Subcutaneous adipose tissue (tissue), 4 donors: ENCODE measurements around the gene LRRC4. TPM values are rescaled to one million over a fixed set of nuclear protein-coding genes. Genes with fewer than 3 reads are reported as not detected.

Experiments
- CTCF ChIP-seq: fragments of 450-650 bp; IDR thresholded peaks from one replicate; pipeline ENCODE4 v1.5.1; 2016; ENCODE audit warnings: low read depth, mild to moderate bottlenecking, control low read depth, antibody characterized with exemption, moderate library complexity
- total RNA-seq, 4 donors: library from RNA; depleted of rRNA; stranded (reverse); fragments of >200 nt; gene quantifications; one replicate each; pipeline ENCODE4 v1.1.0, GENCODE V29; 2016

Gene LRRC4
- total RNA-seq, 4 donors from 2014 or later: 1.0 to 2.4 (median 1.8) TPM

GRCh38 chr7:128067983-128068382 is 36.7 kb upstream of the LRRC4 start:
- TF ChIP-seq CTCF: no peak

GRCh38 chr7:128066858-128067257 is 35.6 kb upstream of the LRRC4 start:
- TF ChIP-seq CTCF: no peak

GRCh38 chr7:128066395-128066794 is 35.2 kb upstream of the LRRC4 start:
- TF ChIP-seq CTCF: no peak

- no peak for TF ChIP-seq CTCF
Measured at GRCh38 chr7:128065872-128066271, 34.6 kb upstream of the LRRC4 start.

- TF ChIP-seq CTCF: no peak
Measured at GRCh38 chr7:128063088-128063487, 31.9 kb upstream of the LRRC4 start.

GRCh38 chr7:128060018-128060417 is 28.8 kb upstream of the LRRC4 start:
- no peak for TF ChIP-seq CTCF

GRCh38 chr7:128059143-128059988 is 28.1 kb upstream of the LRRC4 start:
- no peak for TF ChIP-seq CTCF
